SH-SY5Y (cell line): ENCODE results near the gene RAD9A.

Experiments
- GATA2 ChIP-seq: IDR thresholded peaks from 2 replicates; pipeline ENCODE4 v1.6.1; 2011; ENCODE audit warnings: mild to moderate bottlenecking, low read depth, low read length
- GATA3 ChIP-seq: IDR thresholded peaks from 2 replicates; pipeline ENCODE4 v1.6.1; 2011; ENCODE audit warnings: low read depth, mild to moderate bottlenecking, low read length, moderate library complexity

GRCh38 chr11:67390947-67391303 is 861 bp upstream of the RAD9A start:
- TF ChIP-seq GATA2: no peak
- TF ChIP-seq GATA3: no peak
